GM19043 (cell line): ENCODE results near the gene C22orf39.

Experiments used
- ATAC-seq: cut with Tn5 transposase; IDR thresholded peaks from one replicate; pipeline ENCODE4 v1.9.1; 2021; ENCODE audit warnings: low read depth; ENCODE audit not compliant: unreplicated experiment

Gene C22orf39

DNA sequence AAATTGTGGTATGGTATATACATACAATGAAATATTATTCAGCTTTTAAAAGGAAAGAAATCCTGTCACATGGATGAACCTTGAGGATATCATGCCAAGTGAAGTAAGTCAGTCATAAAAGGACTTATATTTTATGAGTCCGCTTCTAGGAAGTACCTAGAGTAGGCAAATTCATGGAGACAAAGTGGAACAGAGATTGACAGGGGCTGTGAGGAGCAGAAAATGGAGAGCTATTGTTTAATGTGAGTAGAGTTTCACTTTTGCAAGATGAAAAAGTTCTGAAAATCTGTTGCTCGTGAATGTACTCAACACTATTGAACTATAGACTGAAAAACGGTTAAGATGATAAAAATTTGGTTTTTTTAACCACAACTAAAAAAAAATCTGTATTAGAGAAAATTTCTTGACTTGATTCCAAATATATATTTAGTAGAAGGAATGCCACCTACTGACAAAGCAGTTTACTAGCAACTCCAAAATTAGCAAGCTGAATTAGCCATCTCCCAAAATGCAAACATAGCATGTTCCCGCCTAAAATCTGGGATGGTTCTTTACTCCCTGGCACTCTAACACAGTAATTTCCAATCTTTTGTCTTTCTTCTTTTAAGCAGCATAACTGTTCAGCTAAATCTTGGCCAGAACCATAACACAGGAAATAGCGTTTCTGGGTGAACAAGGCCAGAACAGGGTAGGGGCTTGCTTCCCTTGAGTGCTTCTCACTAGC is 30.0 kb upstream of the C22orf39 start:
- no peak for ATAC-seq

DNA sequence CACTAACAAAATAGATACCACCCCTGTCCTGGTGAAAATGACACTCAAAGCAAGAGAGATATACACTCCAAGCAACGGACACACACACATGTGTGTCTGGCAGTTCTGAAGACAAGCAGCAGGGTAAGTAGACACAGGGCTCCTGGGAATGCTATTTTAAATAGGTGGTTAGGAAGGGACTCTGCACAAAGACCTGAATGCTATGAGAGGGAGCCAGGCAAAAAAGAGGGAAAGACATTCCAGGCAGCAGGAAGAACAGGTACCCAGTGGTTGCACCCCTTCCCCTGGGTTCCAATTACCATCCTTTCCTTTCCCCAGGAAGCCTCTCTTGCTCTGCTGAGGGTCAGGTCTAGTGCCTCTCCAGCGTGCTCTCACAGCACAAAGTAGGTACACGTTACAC is 28.5 kb upstream of the C22orf39 start:
- ATAC-seq, result no peak

DNA sequence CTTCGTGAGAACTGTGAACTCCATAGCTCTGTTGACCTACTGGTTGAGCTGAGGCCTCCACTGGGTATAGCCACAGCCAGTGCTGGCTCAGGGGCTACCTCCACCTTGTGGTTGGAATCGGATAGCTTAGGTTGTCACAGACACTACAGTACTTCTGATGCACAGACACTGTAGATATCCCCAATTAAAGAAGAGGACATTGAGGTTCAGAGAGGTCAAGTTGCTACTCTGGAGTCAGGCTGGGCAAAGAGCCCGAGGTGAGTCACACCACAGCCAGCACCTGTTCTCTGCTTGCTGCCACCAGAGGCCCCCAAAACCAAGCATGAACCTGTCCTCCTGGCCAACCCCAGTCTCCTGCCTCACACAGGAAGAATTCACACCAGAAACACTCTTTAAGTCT is 26.1 kb upstream of the C22orf39 start:
- no peak for ATAC-seq

DNA sequence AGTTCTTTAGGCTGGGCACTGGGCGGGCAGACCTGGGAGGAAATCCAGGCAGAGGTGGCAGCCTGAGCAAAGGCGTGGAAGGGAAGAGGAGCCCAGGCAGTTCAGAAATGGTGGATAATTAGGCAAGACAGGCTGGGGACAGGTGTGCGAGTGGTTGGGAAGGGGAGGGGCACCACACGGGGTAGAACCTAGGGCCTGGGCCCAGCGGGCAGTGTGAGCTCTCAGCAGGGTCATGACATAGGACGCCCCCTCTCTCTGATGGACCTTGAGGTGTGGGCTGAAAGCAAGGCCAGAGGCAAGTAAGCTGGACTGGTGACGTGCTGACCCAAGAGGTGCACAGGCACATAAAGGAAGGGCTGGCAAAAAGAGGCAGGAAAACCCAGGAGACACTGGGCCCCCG is 24.7 kb upstream of the C22orf39 start:
- no peak for ATAC-seq

DNA sequence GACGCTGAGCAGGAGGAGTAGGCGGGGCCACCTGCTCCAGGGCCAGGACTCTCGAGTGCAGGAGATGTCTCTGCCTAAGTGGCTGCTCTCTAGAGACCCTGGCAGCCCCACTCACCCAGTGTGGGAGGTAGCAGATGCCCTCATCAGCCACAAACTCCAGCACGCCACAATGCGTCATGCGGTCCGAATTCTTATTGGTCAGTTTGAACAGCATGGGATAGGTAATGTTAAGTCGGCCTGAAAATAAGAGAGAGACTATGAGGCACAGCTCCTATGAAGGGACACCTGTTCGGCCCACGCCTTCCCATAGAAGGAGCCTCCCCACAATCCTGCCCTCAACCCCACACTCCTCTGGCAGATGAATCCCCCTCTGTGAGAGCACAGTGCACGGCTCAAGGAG is 24.1 kb upstream of the C22orf39 start:
- no peak for ATAC-seq

DNA sequence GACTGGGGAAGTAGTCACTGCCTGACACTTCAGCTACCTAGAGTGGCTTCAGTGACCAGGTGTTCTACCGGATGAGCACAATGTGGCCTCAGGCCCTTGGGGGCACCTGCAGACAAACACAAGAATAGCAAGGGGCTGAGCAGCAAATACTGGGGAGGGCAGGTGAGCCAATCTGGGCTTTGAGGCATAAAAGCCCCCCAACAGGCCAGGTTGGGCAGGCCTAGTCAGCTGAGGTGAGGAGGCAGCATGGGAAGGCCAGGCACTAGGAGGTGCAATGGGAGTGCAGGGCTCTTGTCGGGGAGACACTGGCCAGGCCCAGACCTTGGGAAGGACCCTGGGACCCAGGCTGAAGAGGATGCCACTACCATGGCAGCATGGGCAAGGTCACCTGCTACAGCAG is 22.5 kb upstream of the C22orf39 start:
- no peak for ATAC-seq

DNA sequence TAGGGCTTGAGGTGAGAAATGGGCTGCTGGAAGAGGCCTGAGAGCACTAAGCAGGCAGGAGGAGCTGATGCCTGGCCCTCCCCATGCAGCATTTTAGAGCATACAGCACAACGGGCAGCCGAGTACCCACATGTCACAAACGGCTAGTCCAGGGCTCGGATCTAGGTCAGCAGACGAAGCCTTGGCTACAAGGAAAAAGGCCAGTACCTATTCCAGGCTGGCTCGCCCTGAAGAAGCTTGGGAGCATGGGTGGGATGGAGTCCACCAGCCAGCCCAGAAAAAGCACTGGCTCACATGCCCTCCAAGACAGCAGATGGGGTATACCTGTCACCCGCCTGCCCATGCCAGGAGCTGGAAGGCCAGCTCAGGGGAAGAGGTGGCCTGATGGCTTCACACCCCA is 21.9 kb upstream of the C22orf39 start:
- ATAC-seq, result no peak

DNA sequence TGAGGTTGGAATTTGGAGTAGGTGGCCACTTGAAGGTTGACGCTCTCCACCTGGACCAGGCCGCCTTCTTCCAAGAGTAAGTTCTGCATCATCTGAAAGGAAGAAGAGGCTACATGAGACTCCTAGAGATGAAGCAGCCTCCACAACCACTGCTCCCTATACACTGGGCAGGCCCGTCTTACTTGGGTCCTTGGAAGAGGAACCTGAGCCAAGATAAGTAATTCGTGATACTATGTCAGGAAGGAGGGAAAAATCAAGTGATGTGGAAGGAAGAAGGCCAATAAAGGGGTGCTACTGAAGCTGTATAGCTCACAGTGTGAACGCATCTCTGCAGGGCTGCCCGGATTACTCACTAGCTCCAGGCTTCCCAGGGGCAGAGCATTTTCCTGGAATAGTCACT is 20.4 kb upstream of the C22orf39 start:
- ATAC-seq, result no peak

DNA sequence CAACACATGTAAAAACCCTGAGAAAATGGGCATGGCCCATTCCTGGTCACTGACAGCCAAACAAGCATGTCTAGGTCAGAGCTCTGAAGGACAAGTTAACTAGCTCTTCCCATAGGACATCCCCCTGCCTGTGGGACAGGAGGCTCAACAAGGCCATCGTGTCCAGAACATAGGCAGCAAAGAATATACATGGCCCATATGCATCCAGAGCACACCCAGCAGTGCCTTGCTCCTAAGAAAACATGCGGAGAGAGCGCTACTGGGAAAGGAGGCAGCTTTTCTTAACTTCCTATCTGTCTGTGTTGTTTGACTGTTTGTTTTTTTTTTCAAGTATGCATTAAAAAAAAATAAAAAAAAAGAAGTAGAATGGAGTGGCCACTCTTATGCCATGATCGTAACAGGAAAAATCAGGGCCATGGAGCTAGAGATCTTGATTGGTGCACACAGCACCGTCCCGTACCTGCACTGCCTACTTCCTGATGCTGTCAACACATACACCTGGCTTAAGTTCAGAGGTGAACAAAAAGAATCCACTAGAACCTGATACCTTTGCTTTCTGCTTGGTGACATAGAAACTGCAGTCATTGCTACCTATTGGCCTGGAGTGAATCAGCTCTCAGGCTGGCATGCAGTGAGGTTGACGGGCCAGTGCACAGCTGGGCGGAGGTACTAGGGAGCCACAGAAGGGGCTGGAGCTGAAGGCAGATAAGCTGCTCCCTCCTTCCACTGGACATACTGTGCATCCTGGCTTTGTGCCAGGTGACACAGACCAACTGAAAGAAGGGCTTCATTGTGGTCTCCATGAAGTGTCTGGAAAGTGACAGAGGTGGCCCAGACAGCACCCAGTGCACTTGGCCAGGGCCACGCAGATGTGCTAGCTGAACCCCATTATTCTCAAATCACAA is 19.6 kb upstream of the C22orf39 start:
- no peak for ATAC-seq

DNA sequence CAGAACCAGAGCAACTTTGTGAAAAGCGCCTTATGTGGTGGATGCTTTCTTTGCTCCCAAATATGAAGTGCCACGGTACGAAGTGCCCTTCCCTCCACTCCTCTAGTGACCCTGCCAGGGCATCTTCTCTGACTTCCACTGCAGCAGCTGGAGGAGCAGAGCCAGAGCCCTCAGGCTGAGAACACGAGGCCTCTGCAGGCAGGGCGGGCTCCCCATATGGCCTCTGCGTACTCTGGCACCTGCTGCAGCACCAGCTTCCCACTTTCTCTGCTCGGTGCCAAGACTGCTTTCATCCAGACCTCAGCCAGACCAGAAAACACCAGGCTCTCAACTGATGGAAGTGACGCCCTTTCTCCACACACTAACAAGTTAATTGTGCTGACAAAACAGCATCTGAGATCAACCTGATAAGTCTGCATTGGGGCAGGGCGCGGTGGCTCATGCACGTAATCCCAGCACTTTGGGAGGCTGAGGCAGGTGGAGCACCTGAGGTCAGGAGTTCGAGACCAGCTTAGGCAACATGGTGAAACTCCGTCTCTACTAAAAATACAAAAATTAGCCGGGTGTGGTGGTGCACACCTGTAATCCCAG is 18.7 kb upstream of the C22orf39 start:
- no peak for ATAC-seq

DNA sequence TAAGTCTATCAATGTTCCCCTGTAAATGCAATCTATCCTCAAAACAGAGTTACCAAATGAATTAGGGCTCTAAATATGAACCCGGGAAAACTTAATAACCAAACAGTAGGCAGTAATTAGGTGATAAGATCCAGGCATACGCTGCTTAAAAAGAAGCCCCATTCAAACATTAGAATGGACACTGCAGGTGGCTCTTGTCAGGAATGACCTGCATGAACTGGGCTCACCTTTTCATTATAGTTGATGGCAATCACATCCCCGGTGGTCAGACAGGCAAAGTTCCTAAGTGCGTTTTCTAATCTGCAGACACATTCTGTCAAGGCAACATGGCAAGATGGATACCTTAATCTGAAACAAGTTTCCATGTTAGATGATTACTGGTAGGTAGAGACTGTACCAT is 17.5 kb upstream of the C22orf39 start:
- ATAC-seq, result no peak

DNA sequence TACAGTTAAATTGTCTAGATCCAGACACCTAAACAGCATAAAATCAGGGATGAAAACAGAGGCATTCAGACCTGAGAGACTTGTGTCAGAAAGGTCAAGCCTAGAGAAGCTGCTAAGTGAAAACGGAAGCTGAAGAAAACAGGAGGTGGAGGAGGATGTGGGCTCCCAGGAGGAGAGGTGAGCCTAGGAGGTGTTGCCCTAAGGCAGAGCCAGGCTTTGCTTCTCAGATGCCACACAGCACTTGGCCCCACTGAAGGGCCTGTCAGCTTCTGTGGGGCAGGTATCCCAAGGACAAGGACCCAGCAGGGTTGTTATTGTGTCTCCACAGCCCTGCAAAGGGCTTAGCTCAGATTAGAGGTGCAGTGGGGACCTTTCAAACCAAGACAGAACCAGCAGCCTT is 17.0 kb upstream of the C22orf39 start:
- no peak for ATAC-seq

DNA sequence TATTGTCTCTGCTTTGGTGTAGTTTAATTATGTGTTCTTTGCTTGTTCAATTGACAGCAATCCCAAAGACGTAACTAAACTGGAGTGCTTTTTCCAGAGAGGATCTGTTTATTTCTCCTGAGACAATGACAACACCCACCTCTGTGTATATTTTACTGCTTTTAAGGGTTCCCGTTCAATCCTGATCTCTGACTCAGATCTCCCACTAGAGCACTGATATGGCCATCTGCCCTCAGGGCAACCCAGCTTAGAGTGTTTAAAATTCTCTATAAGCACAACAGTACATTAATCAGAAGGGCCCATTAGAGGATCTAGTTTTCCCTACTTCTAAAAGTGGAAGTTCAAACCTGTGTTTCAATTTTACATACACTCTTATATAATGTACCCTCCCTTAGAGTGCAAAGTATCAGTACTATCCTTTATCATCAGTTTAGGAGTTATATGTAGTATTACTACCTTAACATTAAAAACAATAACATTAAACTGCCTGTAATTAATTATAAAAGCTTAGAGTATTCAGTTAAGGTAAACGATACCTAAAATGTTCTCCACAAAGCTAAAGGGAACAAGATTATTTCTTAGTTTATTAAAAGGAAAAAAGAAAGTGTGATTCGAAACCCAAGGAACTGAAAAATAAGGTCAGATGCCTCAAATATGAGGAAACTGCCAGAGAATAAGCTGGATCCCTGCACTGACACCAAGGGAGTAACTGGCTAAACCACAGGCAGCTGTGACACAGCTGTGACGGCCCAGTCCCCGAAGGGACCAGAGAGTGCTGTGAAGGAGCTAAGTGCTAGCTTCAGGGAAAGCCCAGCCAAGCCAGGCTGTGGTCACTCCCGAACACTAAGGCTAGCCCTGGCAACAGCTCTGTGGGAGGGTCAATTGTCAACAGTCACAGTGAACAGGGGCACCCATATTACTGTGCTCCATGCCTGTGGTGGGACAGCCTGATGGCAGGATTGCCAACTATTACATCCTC is 16.3 kb upstream of the C22orf39 start:
- ATAC-seq, result no peak

DNA sequence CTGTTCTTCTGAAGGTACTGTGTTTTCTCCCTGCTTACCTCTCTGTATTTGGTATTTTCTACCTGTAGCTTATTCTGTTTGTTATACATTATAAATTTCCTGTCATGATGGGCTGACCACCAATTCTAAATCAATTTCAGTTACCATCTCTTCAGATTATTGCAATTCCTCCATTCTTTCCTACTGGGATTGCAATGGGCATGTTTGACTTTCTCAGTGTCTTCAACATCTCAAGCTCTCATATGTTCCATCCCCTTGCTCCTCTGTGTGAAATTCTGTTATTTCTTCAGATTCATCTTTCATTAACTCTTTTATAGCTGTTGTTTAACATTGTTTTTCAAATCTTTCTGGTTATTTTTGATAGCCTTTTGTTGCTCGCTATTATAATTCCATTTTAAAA is 15.5 kb upstream of the C22orf39 start:
- ATAC-seq, result no peak

DNA sequence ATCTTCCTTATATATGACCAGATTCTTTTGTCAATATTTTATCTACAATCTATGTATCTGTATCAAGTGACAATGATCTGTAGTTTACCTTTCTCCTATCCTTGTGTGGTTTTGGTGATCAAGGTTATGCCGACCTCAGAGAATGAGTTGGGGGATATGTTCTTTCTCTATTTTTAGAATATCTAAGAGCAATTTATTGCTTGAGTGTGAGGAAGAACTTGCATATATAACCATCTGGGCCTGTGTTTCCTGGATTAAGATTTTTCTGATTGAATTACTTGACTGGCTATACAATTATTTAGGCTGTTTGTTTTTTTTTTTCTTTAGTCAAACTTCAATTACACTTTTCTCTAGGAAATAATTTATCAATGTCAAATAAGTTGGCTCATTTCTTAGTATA is 14.0 kb upstream of the C22orf39 start:
- ATAC-seq, result no peak

DNA sequence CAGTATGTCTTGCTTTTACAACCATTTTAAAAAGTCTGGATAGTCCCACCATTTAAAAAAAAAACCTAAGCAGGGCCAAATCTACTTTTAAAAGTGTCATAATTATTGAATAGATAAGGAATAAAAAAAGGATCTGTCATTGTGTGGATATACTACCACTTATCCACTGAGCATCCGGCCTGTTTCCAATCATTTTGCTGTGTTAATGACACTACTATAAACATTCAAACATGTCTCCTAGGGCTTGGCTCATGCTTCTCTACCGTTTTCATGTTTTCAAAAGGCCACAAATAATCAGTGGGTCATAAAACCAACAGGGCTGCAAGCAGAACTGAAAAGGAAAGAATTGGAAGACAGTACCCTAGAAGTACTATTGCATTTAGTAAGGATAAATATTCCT is 12.5 kb upstream of the C22orf39 start:
- no peak for ATAC-seq

DNA sequence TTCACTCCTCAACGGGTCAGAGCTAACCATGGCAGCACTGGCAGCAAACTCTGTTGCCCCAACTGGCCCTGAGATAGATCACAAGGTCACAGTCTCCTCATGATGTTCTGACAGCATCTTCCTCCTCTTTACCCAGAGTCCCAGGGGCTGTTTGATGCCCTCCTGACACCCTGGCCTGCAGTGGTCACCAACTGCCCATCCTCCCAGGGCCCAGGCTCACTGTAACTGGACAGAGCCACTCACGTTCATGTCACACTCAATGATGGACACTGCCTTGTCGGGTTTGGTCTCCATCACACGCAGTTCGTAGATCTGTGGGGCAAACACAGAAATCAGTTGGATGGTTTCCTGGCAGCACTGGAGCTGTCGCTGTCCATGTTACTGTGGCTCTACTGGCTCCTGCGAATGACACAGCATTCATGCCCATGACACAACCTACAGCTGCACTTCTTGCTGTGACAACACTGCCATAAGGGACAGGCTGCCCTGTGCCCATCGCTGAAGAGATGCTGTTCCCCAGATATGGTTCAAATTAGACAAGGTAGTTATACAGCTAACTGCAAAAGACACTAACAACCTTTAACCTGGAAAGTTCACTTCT is 10.4 kb upstream of the C22orf39 start:
- ATAC-seq, result no peak

DNA sequence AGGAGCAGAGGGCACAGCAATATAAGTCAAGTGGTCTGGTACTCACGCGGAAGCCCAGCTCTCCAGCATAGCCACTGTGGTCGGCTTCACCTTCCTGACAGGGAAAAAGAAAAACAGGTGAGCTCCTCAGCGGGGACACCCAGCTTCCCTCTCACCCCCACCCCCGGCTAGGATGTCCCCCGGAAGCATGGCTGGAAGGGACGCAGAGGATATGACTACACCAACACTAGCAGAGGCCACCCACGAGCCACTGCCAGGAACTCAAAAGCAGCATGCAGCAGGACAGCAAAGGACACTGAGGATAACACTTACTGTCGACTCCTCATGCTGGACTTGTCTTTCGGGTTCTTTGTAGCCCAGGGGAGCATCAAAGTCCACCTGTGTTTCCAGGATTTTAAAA is 9.0 kb upstream of the C22orf39 start:
- ATAC-seq, result no peak

DNA sequence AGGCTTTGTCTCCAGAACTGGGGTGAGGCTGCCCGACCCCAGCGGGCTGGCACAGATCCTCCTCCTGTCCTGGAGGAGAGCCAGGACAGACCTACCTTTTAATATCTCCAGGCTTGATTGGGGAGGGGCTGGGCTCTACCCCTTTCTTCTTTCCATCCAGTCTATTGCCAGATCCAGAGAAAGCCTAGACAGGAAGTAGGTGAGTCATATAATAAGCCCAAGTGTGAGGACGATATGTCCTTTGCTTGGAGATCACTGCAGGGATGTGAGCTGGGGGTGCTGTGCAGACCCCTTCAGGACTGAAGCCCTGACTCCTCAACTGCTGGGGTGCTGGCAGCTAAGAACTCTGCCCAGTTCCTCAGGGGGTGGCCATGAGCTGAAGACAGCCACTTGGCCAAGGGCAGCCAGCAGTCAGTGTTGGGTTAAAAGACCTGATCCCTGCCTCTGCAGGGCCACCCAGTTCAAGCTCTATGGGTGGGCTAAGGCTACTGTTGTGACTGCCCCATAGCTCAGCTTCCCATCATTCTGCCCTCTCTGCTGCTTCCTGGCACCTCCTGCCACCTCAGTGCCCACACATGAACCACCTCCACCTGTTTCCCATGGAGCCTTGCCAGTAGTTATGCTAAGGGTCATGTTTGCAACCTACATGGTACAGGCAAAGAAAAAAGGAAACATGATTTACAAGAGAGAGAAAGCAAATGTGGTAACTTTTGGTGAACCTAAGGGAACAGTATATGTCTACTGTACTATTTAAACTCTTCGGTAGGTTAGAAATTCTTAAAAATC is 8.3 kb upstream of the C22orf39 start:
- ATAC-seq, result no peak
